8988T (cell line): ENCODE measurements around the gene GBX2.

Experiments used
- DNase-seq: peaks from one replicate; pipeline ENCODE4 v3.0.0; 2011

Gene GBX2

DNA sequence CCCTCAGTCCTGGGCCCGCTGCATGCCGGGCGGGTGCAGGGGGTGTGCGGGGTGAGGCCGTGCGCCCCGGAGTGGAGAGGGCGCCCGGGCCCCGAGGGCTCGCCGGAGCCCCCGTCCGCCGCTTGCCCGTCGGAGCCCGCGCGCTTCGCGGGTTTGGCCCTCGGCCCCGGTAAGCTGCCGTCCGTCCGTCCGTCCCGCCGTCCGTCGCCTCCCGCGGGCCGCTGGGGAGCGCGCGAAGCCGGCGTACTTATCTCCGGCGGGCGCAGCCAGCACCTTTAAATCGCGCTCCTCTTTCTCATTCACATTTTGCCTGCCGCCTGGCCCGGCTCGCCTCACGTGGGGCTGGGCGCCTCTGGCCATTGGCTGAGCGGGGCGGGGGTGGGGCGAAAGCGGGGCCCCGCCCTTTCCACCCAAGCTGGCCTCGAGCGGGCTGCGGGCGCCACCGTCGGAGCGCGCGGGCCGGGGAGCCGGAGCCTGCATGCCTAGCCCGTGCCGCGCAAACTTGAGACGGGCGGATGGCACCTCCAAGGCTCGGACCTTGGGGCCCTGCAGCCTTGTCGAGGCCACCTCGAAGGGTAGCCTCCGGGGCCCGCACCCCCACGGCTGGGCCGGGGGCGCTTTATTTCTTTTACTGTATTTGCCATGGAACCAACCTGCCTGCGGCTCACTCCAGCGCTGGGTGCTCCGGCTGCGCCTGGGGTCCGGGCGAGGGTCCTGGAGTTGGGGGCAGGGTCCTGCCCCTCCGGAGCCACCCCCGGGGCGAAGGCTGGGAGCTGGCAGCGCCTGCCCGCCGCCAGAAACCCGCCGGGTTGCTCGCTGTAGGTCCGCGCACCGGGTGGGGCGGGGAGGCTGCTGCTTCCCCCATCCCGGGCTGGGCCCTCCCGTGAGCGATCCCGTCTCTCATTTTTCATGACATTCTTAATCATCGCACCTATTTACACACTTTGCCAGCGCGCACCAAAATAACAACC, at the start of gene GBX2:
TSS of gene GBX2 (minus strand) at position 277 of the 971 bp plus-strand sequence. CDS start 415 bp downstream, outside the sequence.
- DNase-seq, result no peak

GRCh38 chr2:236217926-236218325, 49.7 kb upstream of the GBX2 start:
- no peak for DNase-seq

GRCh38 chr2:236216711-236217110, 48.5 kb upstream of the GBX2 start:
- no peak for DNase-seq

- no peak for DNase-seq
Observed at GRCh38 chr2:236215761-236216333, 47.7 kb upstream of the GBX2 start.

GRCh38 chr2:236215196-236215595, 47.0 kb upstream of the GBX2 start:
- no peak for DNase-seq

DNA sequence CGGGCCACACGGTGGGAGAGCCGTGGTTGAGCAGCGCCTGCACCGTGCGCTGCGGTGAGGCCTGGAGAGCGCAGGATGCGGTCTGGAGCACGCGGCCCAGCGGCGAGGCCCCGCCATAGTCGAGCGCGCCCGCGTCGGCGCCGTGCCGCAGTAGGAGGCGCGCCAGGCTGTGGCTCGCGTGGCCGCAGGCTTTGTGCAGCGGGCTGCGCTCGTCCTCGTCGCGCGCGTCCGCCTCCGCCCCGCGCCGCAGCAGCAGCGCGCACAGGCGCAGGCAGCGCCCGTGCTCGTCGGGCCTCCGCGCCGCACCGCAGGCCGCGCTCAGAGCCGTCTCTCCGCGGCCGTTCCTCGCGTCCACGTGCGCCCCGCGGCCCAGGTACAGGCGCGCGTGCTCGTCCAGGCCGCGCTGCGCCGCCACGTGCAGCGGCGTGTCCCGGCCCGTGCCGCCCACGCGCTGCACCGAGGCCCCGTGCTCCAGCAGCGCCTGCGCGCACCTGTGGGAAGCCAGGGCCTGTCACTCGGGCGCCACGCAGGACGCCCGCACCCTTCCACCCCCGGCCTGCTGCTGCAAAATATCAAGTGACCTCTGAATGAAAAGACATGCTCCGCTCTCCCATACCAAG, 46.3 kb upstream of the GBX2 start:
- no peak for DNase-seq

GRCh38 chr2:236211296-236211695, 43.1 kb upstream of the GBX2 start:
- no peak for DNase-seq

DNA sequence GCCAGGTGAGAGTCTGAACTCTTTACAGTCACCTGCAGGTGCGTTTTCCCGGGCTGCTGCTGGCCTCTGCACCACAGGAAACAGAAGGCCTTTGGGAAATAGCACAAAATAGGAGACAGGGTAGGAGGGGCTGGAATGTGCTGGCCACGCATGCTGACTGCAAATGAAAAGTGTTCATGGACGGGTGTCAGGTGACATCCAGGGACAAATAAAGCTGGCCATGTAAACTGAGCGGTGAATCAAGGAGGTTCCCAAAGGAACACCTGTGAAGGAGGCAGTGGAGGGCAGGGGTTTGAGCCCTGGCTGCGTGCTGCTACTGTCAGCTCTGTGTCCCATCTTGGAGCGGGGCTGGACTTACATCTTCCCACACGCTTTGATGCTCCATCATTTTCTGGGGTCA, 42.4 kb upstream of the GBX2 start:
- no peak for DNase-seq

- no peak for DNase-seq
Observed at GRCh38 chr2:236209996-236210395, 41.8 kb upstream of the GBX2 start.

GRCh38 chr2:236209535-236209934, 41.3 kb upstream of the GBX2 start:
- DNase-seq, result no peak

GRCh38 chr2:236208019-236208926, 40.1 kb upstream of the GBX2 start:
- DNase-seq, result no peak

- DNase-seq, result no peak
Observed at GRCh38 chr2:236207472-236207871, 39.3 kb upstream of the GBX2 start.

DNA sequence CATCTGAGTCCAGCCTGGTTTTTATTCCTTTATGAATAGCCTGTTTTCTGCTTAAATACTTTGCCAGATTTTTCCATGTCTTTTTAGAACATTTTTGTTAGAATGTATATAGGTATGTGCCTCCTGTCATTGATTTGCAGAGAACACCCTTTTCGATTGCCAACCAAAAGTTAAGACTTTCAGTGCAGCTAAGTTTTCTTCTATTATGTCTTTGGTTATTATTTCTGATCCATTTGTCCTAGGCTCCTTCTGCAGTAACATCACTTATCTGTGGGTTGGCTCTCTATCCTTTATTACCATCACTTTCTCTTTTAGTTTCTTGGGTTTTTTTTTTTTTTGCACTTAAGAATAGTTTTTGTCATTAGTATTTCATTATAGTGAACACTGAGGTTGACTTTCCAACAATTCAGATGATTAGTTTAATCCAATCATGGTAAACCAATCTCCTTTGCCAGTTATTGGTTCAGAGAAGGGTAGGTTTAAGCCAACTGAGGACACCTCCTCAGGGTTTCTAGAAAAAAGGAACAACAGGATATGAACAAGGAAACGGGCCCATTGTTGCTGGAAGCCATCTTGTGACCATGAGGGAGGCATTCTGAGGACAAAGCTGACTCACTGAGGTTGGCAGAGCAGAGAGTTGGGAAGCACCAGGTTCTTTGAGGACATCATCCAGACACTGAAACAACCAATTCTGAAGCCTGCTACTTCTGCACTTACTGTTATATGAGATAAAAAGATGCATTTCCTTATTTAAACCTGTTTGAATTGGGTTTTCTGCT, 37.9 kb upstream of the GBX2 start:
- no peak for DNase-seq

GRCh38 chr2:236204953-236205352, 36.8 kb upstream of the GBX2 start:
- no peak for DNase-seq

GRCh38 chr2:236200378-236200777, 32.2 kb upstream of the GBX2 start:
- no peak for DNase-seq

- no peak for DNase-seq
Observed at GRCh38 chr2:236196366-236196765, 28.2 kb upstream of the GBX2 start.

DNA sequence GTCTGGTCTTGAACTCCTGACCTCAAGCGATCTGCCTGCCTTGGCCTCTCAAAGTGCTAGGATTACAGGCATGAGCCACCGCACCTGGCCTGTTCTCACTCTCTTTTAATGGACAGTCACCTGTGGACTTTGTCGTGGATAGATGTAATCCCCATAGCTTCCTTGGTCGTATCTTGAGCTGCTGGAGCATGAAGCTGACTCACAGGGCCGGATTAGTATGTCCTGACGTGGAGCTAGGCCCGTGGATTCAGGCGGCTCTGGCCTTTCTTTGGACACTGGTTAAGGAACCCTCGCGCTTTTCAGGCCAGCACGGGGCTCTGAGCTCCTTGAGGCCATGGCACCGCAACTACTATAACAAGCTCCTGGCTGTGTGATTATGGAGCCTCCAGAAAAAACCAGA, 27.5 kb upstream of the GBX2 start:
- DNase-seq, result no peak

DNA sequence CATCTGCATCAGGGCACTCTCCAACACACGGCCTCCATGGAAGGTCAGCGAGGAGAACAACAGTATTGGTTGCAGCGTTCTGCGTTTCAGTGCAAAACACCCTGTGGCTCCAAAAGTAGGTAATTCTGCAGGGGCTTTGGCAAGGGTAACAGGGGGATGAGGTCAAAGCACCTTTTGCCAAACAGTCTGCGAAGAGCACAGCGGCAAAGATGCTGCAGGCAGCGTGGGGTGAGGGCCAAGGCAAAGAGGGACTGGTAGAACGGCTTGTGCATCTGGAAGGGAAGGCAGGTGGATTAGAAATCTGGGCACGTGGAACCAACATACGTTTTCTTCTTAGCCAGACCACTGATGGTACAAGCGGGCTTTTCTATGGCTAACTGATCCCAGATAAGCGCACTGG, 26.6 kb upstream of the GBX2 start:
- DNase-seq, result no peak

- no peak for DNase-seq
Observed at GRCh38 chr2:236193026-236193425, 24.8 kb upstream of the GBX2 start.

- DNase-seq, result no peak
Observed at GRCh38 chr2:236190674-236191073, 22.5 kb upstream of the GBX2 start.

DNA sequence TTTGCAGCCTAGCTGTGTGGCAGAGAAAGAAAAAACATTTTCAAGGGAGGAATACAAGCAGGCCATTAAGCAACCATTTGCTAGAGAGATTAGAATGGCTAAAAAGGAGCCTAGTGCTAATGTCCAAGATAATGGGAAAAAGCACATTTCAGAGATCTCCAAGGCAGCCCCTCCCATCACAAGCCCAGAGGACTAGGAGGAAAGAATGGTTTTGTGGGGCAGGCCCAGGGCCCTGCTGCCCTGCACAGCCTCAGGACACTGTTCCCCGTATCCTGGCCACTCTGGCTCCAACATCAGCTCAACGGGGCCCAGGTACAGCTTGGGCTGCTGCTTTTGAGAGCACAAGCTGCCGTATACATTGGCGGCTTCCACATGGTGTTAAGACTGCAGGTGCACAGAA, 16.5 kb upstream of the GBX2 start:
- no peak for DNase-seq
